Liver (tissue), 9 donors: ENCODE data around the gene MXD4. TPM values are rescaled to one million over a fixed set of nuclear protein-coding genes. Genes with fewer than 3 reads are reported as not detected.
A peak's percentile ranks its signal among the peaks of the same experiment; 100 is the strongest.

ENCODE experiments used
- DNase-seq: peaks from one replicate; pipeline ENCODE4 v3.0.0-alpha.2; 2017; ENCODE audit warnings: low spot score
- H3K27ac ChIP-seq, 2 donors: one replicate each; pipeline ENCODE4 v1.7.0; 2013; ENCODE audit warnings: inconsistent platforms in 2 of 2, low read length in 2 of 2, control low read depth in 1 of 2, low read depth in 1 of 2, mild to moderate bottlenecking in 1 of 2
- H3K27me3 ChIP-seq, 4 donors: one replicate each; pipeline versions ENCODE4 v1.6.1 to v1.7.0; 2013; ENCODE audit warnings: low read length in 3 of 4, inconsistent platforms in 1 of 4, mild to moderate bottlenecking in 1 of 4, moderate library complexity in 1 of 4; ENCODE audit not compliant: control insufficient read depth in 4 of 4, insufficient read depth in 4 of 4
- H3K36me3 ChIP-seq, 4 donors: one replicate each; pipeline versions ENCODE4 v1.6.1 to v1.7.0; 2013; ENCODE audit warnings: low read length in 3 of 4, mild to moderate bottlenecking in 3 of 4, low read depth in 1 of 4, moderate library complexity in 1 of 4; ENCODE audit not compliant: control insufficient read depth in 4 of 4, insufficient read depth in 3 of 4
- H3K4me1 ChIP-seq, 4 donors: one replicate each; pipeline versions ENCODE4 v1.6.1 to v1.7.0; 2013; ENCODE audit warnings: low read length in 3 of 4, mild to moderate bottlenecking in 3 of 4, moderate library complexity in 1 of 4; ENCODE audit not compliant: control insufficient read depth in 4 of 4, insufficient read depth in 4 of 4
- H3K4me3 ChIP-seq, 3 donors: one replicate each; pipeline versions ENCODE4 v1.6.1 to v1.7.0; 2013; ENCODE audit warnings: low read length in 3 of 3, control low read depth in 1 of 3, low read depth in 1 of 3, mild to moderate bottlenecking in 1 of 3
- H3K9ac ChIP-seq, 2 donors: one replicate each; pipeline ENCODE4 v1.7.0; 2013; ENCODE audit warnings: low read length in 2 of 2, mild to moderate bottlenecking in 2 of 2, moderate library complexity in 2 of 2, control low read depth in 1 of 2, low read depth in 1 of 2
- H3K9me3 ChIP-seq, 4 donors: one replicate each; pipeline versions ENCODE4 v1.6.1 to v1.7.0; 2013; ENCODE audit warnings: low read length in 3 of 4; ENCODE audit not compliant: control insufficient read depth in 4 of 4
- EGR1 ChIP-seq, 2 donors: IDR thresholded peaks; 2 replicates each; pipeline ENCODE4 v1.6.1; 2016 to 2018; ENCODE audit warnings: antibody characterized with exemption in 2 of 2, low read depth in 2 of 2
- FOXA1 ChIP-seq: IDR thresholded peaks from 2 replicates; pipeline ENCODE4 v1.6.1; 2016; ENCODE audit warnings: antibody characterized with exemption
- FOXA2 ChIP-seq: IDR thresholded peaks from 2 replicates; pipeline ENCODE4 v1.6.1; 2016; ENCODE audit warnings: antibody characterized with exemption
- GABPA ChIP-seq, 2 donors: IDR thresholded peaks in 1 of 2; conservative IDR thresholded peaks in 1 of 2; 2 replicates each; pipeline ENCODE4 v1.6.1; 2016; ENCODE audit warnings: antibody characterized with exemption in 2 of 2, mild to moderate bottlenecking in 1 of 2, moderate library complexity in 1 of 2
- HNF4G ChIP-seq: IDR thresholded peaks from 2 replicates; pipeline ENCODE4 v1.6.1; 2016; ENCODE audit warnings: antibody characterized with exemption
- JUND ChIP-seq, 2 donors: IDR thresholded peaks; 2 replicates each; pipeline ENCODE4 v1.6.1; 2016; ENCODE audit warnings: antibody characterized with exemption in 2 of 2
- NR2F2 ChIP-seq: IDR thresholded peaks from 2 replicates; pipeline ENCODE4 v1.6.1; 2016; ENCODE audit warnings: antibody characterized with exemption
- RXRA ChIP-seq, 2 donors: IDR thresholded peaks; 2 replicates each; pipeline ENCODE4 v1.6.1; 2017 to 2018; ENCODE audit warnings: antibody characterized with exemption in 2 of 2, mild to moderate bottlenecking in 1 of 2
- YY1 ChIP-seq: IDR thresholded peaks from 2 replicates; pipeline ENCODE4 v1.6.1; 2016; ENCODE audit warnings: antibody characterized with exemption, mild to moderate bottlenecking
- WGBS: extraction: QIAGEN DNeasy Blood & Tissue Kit; methylation state at CpG from one replicate; pipeline ENCODE4 v1.1.7; 2013; 5-methylcytosine and 5-hydroxymethylcytosine counted together
- polyA plus RNA-seq, 2 donors: library from polyadenylated mRNA; stranded (reverse) in 1 of 2; unstranded in 1 of 2; fragments of 200-250 nt in 1 of 2; fragments of >200 nt in 1 of 2; fragmentation: Nextera tagmentation in 1 of 2; extraction: Ambion mirVana in 1 of 2; gene quantifications; one replicate each; pipeline versions ENCODE4 v1.2.1 to v1.2.3, GENCODE V29; 2013 to 2015
- total RNA-seq, 2 donors: library from RNA; depleted of rRNA; stranded (reverse); fragments of >200 nt; gene quantifications; one replicate each; pipeline ENCODE4 v1.2.3, GENCODE V29; 2014
- TF ChIP-seq, protein P1 (sequence below): IDR thresholded peaks from 2 replicates; pipeline ENCODE4 v1.6.1; 2016; ENCODE audit warnings: antibody characterized with exemption
- TF ChIP-seq, protein P2 (sequence below): IDR thresholded peaks from 2 replicates; pipeline ENCODE4 v1.6.1; 2016; ENCODE audit warnings: antibody characterized with exemption, mild to moderate bottlenecking
- TF ChIP-seq, protein P3 (sequence below): fragments of 150-350 bp; IDR thresholded peaks from 2 replicates; pipeline ENCODE4 v1.5.1; 2017; ENCODE audit warnings: improper control_type of control experiment, low read depth, low read length; ENCODE audit not compliant: missing input control
- TF ChIP-seq, protein P4 (sequence below): IDR thresholded peaks from 2 replicates; pipeline ENCODE4 v1.6.1; 2016; ENCODE audit warnings: antibody characterized with exemption
- donor health status: healthy.
- donor health status: healthy.
- donor health status: healthy.
- donor health status: healthy.
- donor health status: healthy.

MXD4 gene
- total and polyA plus RNA-seq, 4 donors = 6.5 to 19.6 (median 15.9) TPM

DNA sequence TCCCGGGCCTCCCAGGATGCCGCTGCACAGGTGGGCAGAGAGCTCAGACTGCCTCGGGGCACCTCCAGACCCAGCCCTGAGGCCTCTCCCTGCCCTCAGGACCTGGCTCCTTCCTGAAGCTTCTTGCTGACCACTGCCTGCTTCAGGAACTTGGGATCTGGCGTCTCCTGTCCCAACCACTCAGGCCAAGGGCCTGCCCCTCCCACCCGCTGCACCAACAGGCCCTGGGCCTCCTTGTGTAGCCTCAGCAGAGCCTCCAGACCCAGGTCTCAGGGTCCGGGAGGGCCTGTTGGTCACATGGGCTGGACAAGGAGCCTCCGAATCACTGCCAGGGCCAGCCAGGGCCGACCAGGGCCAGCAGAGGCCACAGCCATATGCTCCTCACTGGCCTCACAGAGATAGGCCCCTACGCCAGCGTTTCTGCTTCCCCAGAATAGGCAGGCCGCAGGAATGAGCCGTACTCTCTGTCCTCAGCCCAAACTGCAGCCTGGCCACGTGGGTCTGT lies 2.8 kb downstream of the MXD4 start (continued):
- TF ChIP-seq EGR1 (IDR thresholded peaks at IDR 0.05; ENCODE audit: low read depth in 2 of 2) = no peak

DNA sequence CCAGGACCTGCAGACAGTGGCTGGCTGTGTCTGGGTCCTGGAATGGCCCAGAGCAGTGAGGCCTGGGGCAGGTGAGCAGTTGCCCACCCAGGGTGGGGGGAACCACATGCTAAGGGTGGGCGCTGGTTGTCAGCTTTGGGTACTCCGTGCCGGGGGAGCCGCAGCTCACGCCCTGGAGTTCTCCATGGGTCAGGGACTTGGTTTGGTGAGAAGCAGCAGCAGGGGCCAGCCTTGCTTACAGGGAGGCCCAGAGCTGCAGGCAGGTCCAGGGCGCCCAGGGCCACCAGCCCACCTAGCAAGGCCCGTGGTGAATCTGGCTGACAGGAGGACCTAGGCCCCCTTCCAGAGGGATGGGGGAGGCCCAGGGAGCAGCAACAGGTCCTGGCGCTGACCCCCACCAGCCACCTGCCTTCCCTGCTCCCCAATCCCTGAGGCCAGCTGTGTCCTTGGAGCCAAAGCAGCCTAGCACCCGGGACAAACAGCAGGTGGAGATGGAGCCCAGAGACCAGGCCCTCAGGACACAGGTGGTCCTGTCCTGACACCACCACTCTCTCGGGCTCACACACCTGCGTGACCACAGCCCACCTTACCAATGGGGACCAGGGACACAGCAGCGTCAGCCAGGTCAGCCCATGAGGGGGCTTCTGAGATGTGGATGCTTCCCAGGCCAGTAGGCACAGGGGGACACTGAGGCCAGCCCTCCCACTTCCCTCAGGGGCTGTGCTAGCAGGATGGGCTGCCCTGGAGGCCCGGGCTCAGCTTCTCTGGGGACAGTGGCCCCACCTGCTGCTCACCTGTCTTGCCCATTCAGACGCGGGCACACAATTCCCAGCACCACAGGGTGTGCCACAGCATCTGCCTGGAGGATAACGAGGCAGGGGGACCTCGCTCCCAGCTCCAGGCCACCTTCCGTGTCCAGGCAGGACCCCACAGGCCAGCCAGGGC lies 3.5 kb downstream of the MXD4 start:
- Histone ChIP-seq H3K4me3 (no peak overlapping the region), H3K36me3 (peaks cover 0 to 18% (median 9%) of the 10 kb centered on the region in 4 donors), H3K9me3 (no peaks in the 10 kb centered on the region), H3K4me1 (peaks cover 11 to 48% (median 22%) of the 10 kb centered on the region in 4 donors), H3K9ac (no peak overlapping the region), H3K27me3 (no peaks in the 10 kb centered on the region), H3K27ac (no peak overlapping the region)
- peak; percentile 31 for DNase-seq
- TF ChIP-seq FOXA1 (no peak), HNF4G (no peak), JUND (IDR thresholded peaks at IDR 0.05) (no peak), GABPA (IDR thresholded peaks at IDR 0.05 in 1 of 2, conservative IDR thresholded peaks at IDR 0.05 in 1 of 2) (no peak), EGR1 (IDR thresholded peaks at IDR 0.05; ENCODE audit: low read depth in 2 of 2) (no peak), RXRA (IDR thresholded peaks at IDR 0.05) (no peak)
- TF ChIP-seq, protein P1, sequence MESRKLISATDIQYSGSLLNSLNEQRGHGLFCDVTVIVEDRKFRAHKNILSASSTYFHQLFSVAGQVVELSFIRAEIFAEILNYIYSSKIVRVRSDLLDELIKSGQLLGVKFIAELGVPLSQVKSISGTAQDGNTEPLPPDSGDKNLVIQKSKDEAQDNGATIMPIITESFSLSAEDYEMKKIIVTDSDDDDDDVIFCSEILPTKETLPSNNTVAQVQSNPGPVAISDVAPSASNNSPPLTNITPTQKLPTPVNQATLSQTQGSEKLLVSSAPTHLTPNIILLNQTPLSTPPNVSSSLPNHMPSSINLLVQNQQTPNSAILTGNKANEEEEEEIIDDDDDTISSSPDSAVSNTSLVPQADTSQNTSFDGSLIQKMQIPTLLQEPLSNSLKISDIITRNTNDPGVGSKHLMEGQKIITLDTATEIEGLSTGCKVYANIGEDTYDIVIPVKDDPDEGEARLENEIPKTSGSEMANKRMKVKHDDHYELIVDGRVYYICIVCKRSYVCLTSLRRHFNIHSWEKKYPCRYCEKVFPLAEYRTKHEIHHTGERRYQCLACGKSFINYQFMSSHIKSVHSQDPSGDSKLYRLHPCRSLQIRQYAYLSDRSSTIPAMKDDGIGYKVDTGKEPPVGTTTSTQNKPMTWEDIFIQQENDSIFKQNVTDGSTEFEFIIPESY = no peak
- TF ChIP-seq, protein P2, sequence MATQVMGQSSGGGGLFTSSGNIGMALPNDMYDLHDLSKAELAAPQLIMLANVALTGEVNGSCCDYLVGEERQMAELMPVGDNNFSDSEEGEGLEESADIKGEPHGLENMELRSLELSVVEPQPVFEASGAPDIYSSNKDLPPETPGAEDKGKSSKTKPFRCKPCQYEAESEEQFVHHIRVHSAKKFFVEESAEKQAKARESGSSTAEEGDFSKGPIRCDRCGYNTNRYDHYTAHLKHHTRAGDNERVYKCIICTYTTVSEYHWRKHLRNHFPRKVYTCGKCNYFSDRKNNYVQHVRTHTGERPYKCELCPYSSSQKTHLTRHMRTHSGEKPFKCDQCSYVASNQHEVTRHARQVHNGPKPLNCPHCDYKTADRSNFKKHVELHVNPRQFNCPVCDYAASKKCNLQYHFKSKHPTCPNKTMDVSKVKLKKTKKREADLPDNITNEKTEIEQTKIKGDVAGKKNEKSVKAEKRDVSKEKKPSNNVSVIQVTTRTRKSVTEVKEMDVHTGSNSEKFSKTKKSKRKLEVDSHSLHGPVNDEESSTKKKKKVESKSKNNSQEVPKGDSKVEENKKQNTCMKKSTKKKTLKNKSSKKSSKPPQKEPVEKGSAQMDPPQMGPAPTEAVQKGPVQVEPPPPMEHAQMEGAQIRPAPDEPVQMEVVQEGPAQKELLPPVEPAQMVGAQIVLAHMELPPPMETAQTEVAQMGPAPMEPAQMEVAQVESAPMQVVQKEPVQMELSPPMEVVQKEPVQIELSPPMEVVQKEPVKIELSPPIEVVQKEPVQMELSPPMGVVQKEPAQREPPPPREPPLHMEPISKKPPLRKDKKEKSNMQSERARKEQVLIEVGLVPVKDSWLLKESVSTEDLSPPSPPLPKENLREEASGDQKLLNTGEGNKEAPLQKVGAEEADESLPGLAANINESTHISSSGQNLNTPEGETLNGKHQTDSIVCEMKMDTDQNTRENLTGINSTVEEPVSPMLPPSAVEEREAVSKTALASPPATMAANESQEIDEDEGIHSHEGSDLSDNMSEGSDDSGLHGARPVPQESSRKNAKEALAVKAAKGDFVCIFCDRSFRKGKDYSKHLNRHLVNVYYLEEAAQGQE = no peak
- 92% methylated on average over 18 of the region's 18 CpGs for WGBS

DNA sequence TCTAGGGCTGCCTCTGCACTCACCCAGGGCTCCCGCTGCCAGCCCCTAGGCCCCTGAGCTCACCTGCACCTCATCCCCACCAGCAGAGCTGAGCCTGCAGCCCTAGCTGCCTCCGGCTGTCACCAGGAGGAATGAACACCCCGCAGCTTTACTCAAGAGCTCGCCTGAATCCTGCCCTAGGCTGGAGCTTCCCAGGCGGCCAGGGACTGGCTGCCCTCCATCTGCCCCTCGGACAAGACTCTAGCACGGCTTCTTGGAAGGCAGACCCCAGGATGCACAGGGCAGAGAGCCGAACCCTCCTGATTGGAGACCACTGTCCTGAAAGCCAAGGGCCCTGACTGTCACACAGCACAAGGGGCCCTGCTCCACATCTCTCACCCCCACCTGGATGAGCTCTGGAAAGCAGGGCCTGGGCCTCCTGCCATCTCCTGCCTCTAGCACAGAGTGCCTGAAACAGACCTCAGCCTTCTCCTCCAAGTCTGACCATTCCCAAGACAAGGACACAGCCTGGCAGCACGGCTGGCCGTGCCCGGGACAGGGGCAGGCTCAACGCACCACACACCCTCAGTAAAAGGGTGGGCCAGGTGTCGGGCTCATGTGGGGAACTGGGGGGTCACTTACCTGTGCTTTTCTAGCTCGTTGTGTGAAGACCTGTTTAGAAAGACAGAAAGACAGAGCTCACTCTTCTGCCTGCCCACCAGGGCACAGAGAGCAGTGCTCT lies 4.4 kb downstream of the MXD4 start:
- H3K9me3 ChIP-seq = no peaks in the 10 kb centered on the region
- WGBS = 88% methylated on average over 14 of the region's 14 CpGs
- peaks cover 0 to 18% (median 10%) of the 10 kb centered on the region in 4 donors for H3K36me3 ChIP-seq
- no peak overlapping the region for H3K9ac ChIP-seq
- H3K27ac ChIP-seq = peak overlapping the region; percentile 2 to 54
- no peaks in the 10 kb centered on the region for H3K27me3 ChIP-seq
- TF ChIP-seq, protein P3, sequence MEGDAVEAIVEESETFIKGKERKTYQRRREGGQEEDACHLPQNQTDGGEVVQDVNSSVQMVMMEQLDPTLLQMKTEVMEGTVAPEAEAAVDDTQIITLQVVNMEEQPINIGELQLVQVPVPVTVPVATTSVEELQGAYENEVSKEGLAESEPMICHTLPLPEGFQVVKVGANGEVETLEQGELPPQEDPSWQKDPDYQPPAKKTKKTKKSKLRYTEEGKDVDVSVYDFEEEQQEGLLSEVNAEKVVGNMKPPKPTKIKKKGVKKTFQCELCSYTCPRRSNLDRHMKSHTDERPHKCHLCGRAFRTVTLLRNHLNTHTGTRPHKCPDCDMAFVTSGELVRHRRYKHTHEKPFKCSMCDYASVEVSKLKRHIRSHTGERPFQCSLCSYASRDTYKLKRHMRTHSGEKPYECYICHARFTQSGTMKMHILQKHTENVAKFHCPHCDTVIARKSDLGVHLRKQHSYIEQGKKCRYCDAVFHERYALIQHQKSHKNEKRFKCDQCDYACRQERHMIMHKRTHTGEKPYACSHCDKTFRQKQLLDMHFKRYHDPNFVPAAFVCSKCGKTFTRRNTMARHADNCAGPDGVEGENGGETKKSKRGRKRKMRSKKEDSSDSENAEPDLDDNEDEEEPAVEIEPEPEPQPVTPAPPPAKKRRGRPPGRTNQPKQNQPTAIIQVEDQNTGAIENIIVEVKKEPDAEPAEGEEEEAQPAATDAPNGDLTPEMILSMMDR = no peak
- TF ChIP-seq NR2F2 = no peak
- no peak for TF ChIP-seq FOXA2
- TF ChIP-seq, protein P2 = no peak
- TF ChIP-seq, protein P4, sequence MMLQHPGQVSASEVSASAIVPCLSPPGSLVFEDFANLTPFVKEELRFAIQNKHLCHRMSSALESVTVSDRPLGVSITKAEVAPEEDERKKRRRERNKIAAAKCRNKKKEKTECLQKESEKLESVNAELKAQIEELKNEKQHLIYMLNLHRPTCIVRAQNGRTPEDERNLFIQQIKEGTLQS = no peak
- TF ChIP-seq YY1 = no peak
- H3K4me3 ChIP-seq = no peak overlapping the region
- peaks cover 8 to 44% (median 18%) of the 10 kb centered on the region in 4 donors for H3K4me1 ChIP-seq
- DNase-seq = no peak
